ENCODE data around the gene ZBTB7B. TPM values are rescaled to one million over a fixed set of nuclear protein-coding genes. Genes with fewer than 3 reads are reported as not detected.

ZBTB7B gene
- total and polyA plus RNA-seq, 9 of the 15 experiments (the other 6 are each of a cell fraction or from before 2014, with no cell fraction given), result 0.04 to 46.5 (median 15.2) TPM

GRCh38 chr1:155017041-155017945 lies 14.7 kb downstream of the ZBTB7B start (continued):
- no peak for TF ChIP-seq TCFL5 (CRISPR knock-in tag; conservative IDR thresholded peaks at IDR 0.05)
- TF ChIP-seq ZNF143 (CRISPR knock-in tag; IDR thresholded peaks at IDR 0.05), result no peak
- peak; percentile 51; the same call in 1 of the 2 replicates for TF ChIP-seq HBP1 (CRISPR knock-in tag; IDR thresholded peaks at IDR 0.05)
- peak; percentile 71 for TF ChIP-seq SOX6 (IDR thresholded peaks at IDR 0.05)
- TF ChIP-seq RBM25 (IDR thresholded peaks at IDR 0.05; ENCODE audit: low read depth, low read length, severe bottlenecking), result no peak
- TF ChIP-seq, protein P1, sequence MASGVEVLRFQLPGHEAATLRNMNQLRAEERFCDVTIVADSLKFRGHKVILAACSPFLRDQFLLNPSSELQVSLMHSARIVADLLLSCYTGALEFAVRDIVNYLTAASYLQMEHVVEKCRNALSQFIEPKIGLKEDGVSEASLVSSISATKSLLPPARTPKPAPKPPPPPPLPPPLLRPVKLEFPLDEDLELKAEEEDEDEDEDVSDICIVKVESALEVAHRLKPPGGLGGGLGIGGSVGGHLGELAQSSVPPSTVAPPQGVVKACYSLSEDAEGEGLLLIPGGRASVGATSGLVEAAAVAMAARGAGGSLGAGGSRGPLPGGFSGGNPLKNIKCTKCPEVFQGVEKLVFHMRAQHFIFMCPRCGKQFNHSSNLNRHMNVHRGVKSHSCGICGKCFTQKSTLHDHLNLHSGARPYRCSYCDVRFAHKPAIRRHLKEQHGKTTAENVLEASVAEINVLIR (CRISPR knock-in tag; IDR thresholded peaks at IDR 0.05), result no peak
- TF ChIP-seq ZNF830 (CRISPR knock-in tag; IDR thresholded peaks at IDR 0.05), result no peak
- TF ChIP-seq HDAC6 (IDR thresholded peaks at IDR 0.05; ENCODE audit: low read depth, low read length), result no peak
- TF ChIP-seq ETV1 (tag; conservative IDR thresholded peaks at IDR 0.05; ENCODE audit: low read depth), result no peak
- no peak for TF ChIP-seq HSF4 (CRISPR knock-in tag; IDR thresholded peaks at IDR 0.05; ENCODE audit: borderline replicate concordance)
- no peak for TF ChIP-seq E2F3 (CRISPR knock-in tag; IDR thresholded peaks at IDR 0.05)
- TF ChIP-seq FOXJ3 (CRISPR knock-in tag; IDR thresholded peaks at IDR 0.05), result no peak
- TF ChIP-seq EHMT2 (IDR thresholded peaks at IDR 0.05), result no peak
- no peak for TF ChIP-seq KLF10 (CRISPR knock-in tag; IDR thresholded peaks at IDR 0.05)
- no peak; the same call in 1 of the 2 replicates for TF ChIP-seq PML (IDR thresholded peaks at IDR 0.05; ENCODE audit: low read length)
- TF ChIP-seq NR4A1 (CRISPR knock-in tag; IDR thresholded peaks at IDR 0.05), result no peak
- TF ChIP-seq NR4A1 (tag; IDR thresholded peaks at IDR 0.05), result 0 out of 2 replicates have a peak, but pooled peaks have one; percentile 15
- no peak; the same call in 1 of the 2 replicates for TF ChIP-seq SMAD3 (CRISPR knock-in tag; conservative IDR thresholded peaks at IDR 0.05)
- TF ChIP-seq, protein P2, sequence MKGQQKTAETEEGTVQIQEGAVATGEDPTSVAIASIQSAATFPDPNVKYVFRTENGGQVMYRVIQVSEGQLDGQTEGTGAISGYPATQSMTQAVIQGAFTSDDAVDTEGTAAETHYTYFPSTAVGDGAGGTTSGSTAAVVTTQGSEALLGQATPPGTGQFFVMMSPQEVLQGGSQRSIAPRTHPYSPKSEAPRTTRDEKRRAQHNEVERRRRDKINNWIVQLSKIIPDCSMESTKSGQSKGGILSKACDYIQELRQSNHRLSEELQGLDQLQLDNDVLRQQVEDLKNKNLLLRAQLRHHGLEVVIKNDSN (CRISPR knock-in tag; IDR thresholded peaks at IDR 0.05), result no peak
- TF ChIP-seq FOXJ2 (tag; IDR thresholded peaks at IDR 0.05), result no peak
- TF ChIP-seq ZC3H8 (IDR thresholded peaks at IDR 0.05), result no peak
- no peak for TF ChIP-seq PURB (CRISPR knock-in tag; IDR thresholded peaks at IDR 0.05; ENCODE audit: low read depth)
- peak; percentile 66 to 85 for TF ChIP-seq MNT (conservative IDR thresholded peaks at IDR 0.05)
- TF ChIP-seq ZNF695 (CRISPR knock-in tag; IDR thresholded peaks at IDR 0.05), result no peak
- TF ChIP-seq CHCHD3 (CRISPR knock-in tag; IDR thresholded peaks at IDR 0.05), result no peak
- peak; percentile 73; the same call in 1 of the 2 replicates for TF ChIP-seq DPF2 (IDR thresholded peaks at IDR 0.05)
- TF ChIP-seq SLC30A9 (CRISPR knock-in tag; IDR thresholded peaks at IDR 0.05), result no peak

All from K562 (cell line).